GM12891 (cell line): ENCODE results near the gene PDPN.

ENCODE experiments used
- PAX5 ChIP-seq: IDR thresholded peaks from 2 replicates; pipeline ENCODE4 v1.6.1; 2011; ENCODE audit warnings: low read length, moderate library complexity, mild to moderate bottlenecking; ENCODE audit not compliant: insufficient read depth, severe bottlenecking
- POLR2AphosphoS5 ChIP-seq: IDR thresholded peaks from 2 replicates; pipeline ENCODE4 v1.6.1; 2011; ENCODE audit warnings: low read depth, low read length, control low read depth

GRCh38 chr1:13651279-13651678 is 67.6 kb downstream of the PDPN start:
- TF ChIP-seq PAX5 = no peak
- no peak for TF ChIP-seq POLR2AphosphoS5
